PC-9 (cell line): ENCODE measurements around the gene UBE2E2. TPM values are rescaled to one million over a fixed set of nuclear protein-coding genes. Genes with fewer than 3 reads are reported as not detected.

Source experiments
- BruUV-seq: library from RNA; stranded (reverse); fragments of 400-500 nt; replicated peaks from 2 replicates; lab custom pipeline; 2021; lab: Mats Ljungman, UMichigan
- CTCF ChIA-PET: fragments of 300-600 bp; sonication (Branson Sonifier 250); formaldehyde crosslinking; loops from one replicate; lab custom pipeline; 2022; ENCODE audit warnings: antibody characterized with exemption; lab: Charles Lee
- POLR2A ChIA-PET: fragments of 300-600 bp; sonication (Branson Sonifier 250); formaldehyde crosslinking; loops from one replicate; lab custom pipeline; 2022; ENCODE audit warnings: antibody characterized with exemption; ENCODE audit not compliant: unreplicated experiment; lab: Charles Lee
- DNase-seq, 2 experiments: peaks; one replicate each; pipeline versions ENCODE4 v3.0.0 to v3.0.0-alpha.2; 2015 to 2022; ENCODE audit warnings: mixed read lengths in 1 of 2
- H2AFZ ChIP-seq: fragments of 200-600 bp; sonication (generic); 2 replicates; pipeline ENCODE4 v1.8.1; 2017; ENCODE audit warnings: antibody characterized with exemption
- H3F3A ChIP-seq: fragments of 200-600 bp; sonication (generic); 2 replicates; pipeline ENCODE4 v1.8.1; 2017; ENCODE audit warnings: antibody characterized with exemption, mild to moderate bottlenecking, low read depth; ENCODE audit not compliant: insufficient read depth
- H3K27ac ChIP-seq: fragments of 200-600 bp; sonication (generic); 2 replicates; pipeline ENCODE4 v1.6.1; 2016; ENCODE audit warnings: mixed run types
- H3K27me3 ChIP-seq: fragments of 200-600 bp; sonication (generic); 2 replicates; pipeline ENCODE4 v1.6.1; 2016; ENCODE audit warnings: low read depth, mixed run types; ENCODE audit not compliant: insufficient read depth
- H3K36me3 ChIP-seq: fragments of 200-600 bp; sonication (generic); 2 replicates; pipeline ENCODE4 v1.6.1; 2016; ENCODE audit warnings: low read depth, mixed run types
- H3K4me1 ChIP-seq: fragments of 200-600 bp; sonication (generic); replicated peaks from 2 replicates; pipeline ENCODE4 v1.6.1; 2016; ENCODE audit warnings: mixed run types; ENCODE audit not compliant: insufficient read depth
- H3K4me2 ChIP-seq: fragments of 200-600 bp; sonication (generic); 2 replicates; pipeline ENCODE4 v1.6.1; 2017; ENCODE audit warnings: mixed run types
- H3K4me3 ChIP-seq: fragments of 200-600 bp; sonication (generic); 2 replicates; pipeline ENCODE4 v1.6.1; 2016; ENCODE audit warnings: mixed run types
- H3K79me2 ChIP-seq: fragments of 200-600 bp; sonication (generic); 2 replicates; pipeline ENCODE4 v1.6.1; 2017; ENCODE audit warnings: low read depth, mixed run types
- H3K9me2 ChIP-seq: fragments of 200-600 bp; sonication (generic); 2 replicates; pipeline ENCODE4 v1.8.1; 2017; ENCODE audit warnings: mild to moderate bottlenecking; ENCODE audit not compliant: insufficient read depth
- H3K9me3 ChIP-seq: fragments of 200-600 bp; sonication (generic); 2 replicates; pipeline ENCODE4 v1.8.1; 2016; ENCODE audit warnings: low read depth; ENCODE audit not compliant: insufficient read depth
- H4K20me1 ChIP-seq: fragments of 200-600 bp; sonication (generic); 2 replicates; pipeline ENCODE4 v1.8.1; 2017; ENCODE audit not compliant: insufficient read depth
- EZH2 ChIP-seq: fragments of 200-600 bp; sonication (generic); IDR thresholded peaks from 2 replicates; pipeline ENCODE4 v1.8.0; 2017; ENCODE audit warnings: antibody characterized with exemption, low read depth
- intact Hi-C: fragments of 100-400 bp; cut with micrococcal nuclease; formaldehyde crosslinking; loops from one replicate; pipeline ENCODE4 v1.10.0; 2022; ENCODE audit not compliant: unreplicated experiment
- total RNA-seq: library from RNA; stranded (reverse); gene quantifications from 2 replicates; pipeline ENCODE4 v1.2.3, GENCODE V29; 2021
- TF ChIP-seq, protein P1 (sequence below): fragments of 200-600 bp; sonication (generic); conservative IDR thresholded peaks from 2 replicates; pipeline ENCODE4 v1.6.1; 2017; ENCODE audit warnings: mixed run types, antibody characterized with exemption, mild to moderate bottlenecking, moderate library complexity

The UBE2E2 gene
- total RNA-seq, 1 experiment from 2014 or later = 48.7 TPM

DNA sequence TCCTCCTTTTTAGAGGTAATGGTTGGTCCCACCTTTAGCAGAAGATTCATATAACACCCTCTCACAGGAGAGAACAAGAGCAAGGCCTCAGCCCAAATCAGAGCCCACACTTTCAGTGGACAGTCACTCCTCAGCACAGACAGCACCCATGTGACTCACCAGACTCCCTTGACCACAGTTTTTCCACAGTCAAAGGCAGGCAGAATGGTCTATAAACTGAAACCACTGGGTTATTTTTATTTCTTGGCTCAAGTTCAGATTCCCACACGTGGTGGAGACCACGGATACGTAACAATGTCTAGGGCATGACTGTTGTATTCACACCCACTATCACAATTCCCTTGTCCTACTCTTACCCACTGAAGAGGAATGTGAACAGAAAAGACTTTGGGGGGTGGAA, 364.8 kb downstream of the UBE2E2 start:
- H3K27ac ChIP-seq = 0 out of 2 replicates have a peak overlapping the region, but pooled peaks have one; percentile 24

DNA sequence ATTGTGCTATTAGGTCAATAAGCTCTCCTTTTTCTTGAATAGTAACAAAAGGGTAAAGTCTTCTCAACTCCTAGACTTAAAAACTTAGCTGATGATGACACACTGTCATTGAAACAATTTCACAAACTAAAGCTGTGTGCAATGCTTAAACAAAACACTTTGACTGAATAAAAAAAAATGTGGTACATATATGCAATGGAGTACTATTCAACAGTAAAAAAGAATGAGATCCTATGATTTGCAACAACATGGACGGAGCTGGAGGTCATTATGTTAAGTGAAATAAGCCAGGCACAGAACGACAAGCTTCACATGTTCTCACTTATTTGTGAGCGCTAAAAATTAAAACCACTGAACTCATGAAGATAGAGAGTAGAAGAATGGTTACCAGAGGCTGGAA, 370.7 kb downstream of the UBE2E2 start:
- Histone ChIP-seq H3K27me3 (no peaks in the 10 kb centered on the region), H3K4me1 (peaks cover 26% of the 10 kb centered on the region), H3K36me3 (no peaks in the 10 kb centered on the region), H3K4me2 (no peak overlapping the region), H2AFZ (no peak overlapping the region), H3K79me2 (no peaks in the 10 kb centered on the region), H3K4me3 (no peak overlapping the region), H3K9me2 (no peaks in the 10 kb centered on the region), H3F3A (peaks cover 18% of the 10 kb centered on the region), H3K27ac (no peak overlapping the region), H3K9me3 (no peaks in the 10 kb centered on the region), H4K20me1 (no peaks in the 10 kb centered on the region)
- intact Hi-C loops = no loop called here
- ChIA-PET CTCF (no interaction called here), POLR2A (no interaction called here)
- BruUV-seq = no TSS peak
- TF ChIP-seq, protein P1, sequence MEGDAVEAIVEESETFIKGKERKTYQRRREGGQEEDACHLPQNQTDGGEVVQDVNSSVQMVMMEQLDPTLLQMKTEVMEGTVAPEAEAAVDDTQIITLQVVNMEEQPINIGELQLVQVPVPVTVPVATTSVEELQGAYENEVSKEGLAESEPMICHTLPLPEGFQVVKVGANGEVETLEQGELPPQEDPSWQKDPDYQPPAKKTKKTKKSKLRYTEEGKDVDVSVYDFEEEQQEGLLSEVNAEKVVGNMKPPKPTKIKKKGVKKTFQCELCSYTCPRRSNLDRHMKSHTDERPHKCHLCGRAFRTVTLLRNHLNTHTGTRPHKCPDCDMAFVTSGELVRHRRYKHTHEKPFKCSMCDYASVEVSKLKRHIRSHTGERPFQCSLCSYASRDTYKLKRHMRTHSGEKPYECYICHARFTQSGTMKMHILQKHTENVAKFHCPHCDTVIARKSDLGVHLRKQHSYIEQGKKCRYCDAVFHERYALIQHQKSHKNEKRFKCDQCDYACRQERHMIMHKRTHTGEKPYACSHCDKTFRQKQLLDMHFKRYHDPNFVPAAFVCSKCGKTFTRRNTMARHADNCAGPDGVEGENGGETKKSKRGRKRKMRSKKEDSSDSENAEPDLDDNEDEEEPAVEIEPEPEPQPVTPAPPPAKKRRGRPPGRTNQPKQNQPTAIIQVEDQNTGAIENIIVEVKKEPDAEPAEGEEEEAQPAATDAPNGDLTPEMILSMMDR = no peak
- TF ChIP-seq EZH2 = no peak
- DNase-seq = no peak

More for the DNA sequence above, 364.8 kb downstream of the UBE2E2 start:
- H2AFZ ChIP-seq = no peak overlapping the region
- H3F3A ChIP-seq = no peaks in the 10 kb centered on the region
- intact Hi-C loops = no loop called here
- no peaks in the 10 kb centered on the region for H3K9me3 ChIP-seq
- DNase-seq = peak; percentile 34 to 36
- H3K9me2 ChIP-seq = no peaks in the 10 kb centered on the region
- H4K20me1 ChIP-seq = no peaks in the 10 kb centered on the region
- no peak overlapping the region for H3K4me2 ChIP-seq
- ChIA-PET CTCF (no interaction called here), POLR2A (no interaction called here)
- no peak overlapping the region for H3K4me3 ChIP-seq
- no TSS peak for BruUV-seq
- no peak for TF ChIP-seq EZH2
- TF ChIP-seq, protein P1 = no peak
- 0 out of 2 replicates have a peak, but pooled peaks cover 8% of the 10 kb centered on the region for H3K4me1 ChIP-seq
- no peaks in the 10 kb centered on the region for H3K27me3 ChIP-seq
- no peaks in the 10 kb centered on the region for H3K36me3 ChIP-seq
- no peaks in the 10 kb centered on the region for H3K79me2 ChIP-seq

DNA sequence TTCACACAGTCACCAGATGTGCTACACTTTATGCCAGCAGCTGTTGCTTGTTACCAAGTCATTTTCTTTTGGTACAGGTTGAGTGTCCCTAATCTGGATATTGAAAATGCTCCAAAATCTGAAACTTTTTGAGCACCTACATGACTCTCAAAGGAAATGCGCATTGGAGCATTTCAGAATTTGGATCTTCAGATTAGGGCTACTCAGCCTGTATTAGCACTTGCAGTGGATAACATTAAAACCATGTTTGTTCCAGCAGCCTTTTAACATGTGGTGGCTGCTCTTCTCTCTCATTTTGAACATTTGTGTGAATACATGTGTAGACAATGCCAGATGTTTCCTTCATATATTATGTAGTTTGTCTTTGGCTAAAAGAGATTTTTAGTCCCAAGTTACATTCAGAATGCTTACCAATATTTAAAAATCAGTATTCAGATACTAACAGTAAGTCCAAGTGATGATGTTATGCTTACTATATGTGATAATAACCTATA, 371.7 kb downstream of the UBE2E2 start:
- CTCF ChIA-PET = no interaction called here
- H3K4me2 ChIP-seq = no peak overlapping the region

More for the DNA sequence above, 371.7 kb downstream of the UBE2E2 start:
- Histone ChIP-seq H3K4me1 (peaks cover 31% of the 10 kb centered on the region), H3K9me2 (no peaks in the 10 kb centered on the region), H4K20me1 (no peaks in the 10 kb centered on the region), H3K4me3 (no peak overlapping the region), H3F3A (peaks cover 22% of the 10 kb centered on the region), H3K9me3 (no peaks in the 10 kb centered on the region), H3K36me3 (no peaks in the 10 kb centered on the region), H2AFZ (no peak overlapping the region), H3K27ac (peak overlapping the region; percentile 72), H3K79me2 (no peaks in the 10 kb centered on the region), H3K27me3 (no peaks in the 10 kb centered on the region)
- no TSS peak for BruUV-seq
- DNase-seq = no peak
- POLR2A ChIA-PET = no interaction called here
- TF ChIP-seq EZH2 = no peak
- TF ChIP-seq, protein P1 = no peak
- intact Hi-C loops = no loop called here
